Measurements from ENCODE around the gene FEM1B.

The FEM1B gene

GRCh38 chr15:68259883-68260282 is 17.7 kb upstream of the FEM1B start:
- no peak for DNase-seq (ENCODE audit: low read depth in 2 of 2)

- no peak for DNase-seq (ENCODE audit: low read depth in 2 of 2)
These were observed 16.3 kb upstream of the FEM1B start for GRCh38 chr15:68261241-68261640.

GRCh38 chr15:68261980-68262379 is 15.6 kb upstream of the FEM1B start:
- no peak for DNase-seq (ENCODE audit: low read depth in 2 of 2)

- no peak for DNase-seq (ENCODE audit: low read depth in 2 of 2)
These were observed 14.8 kb upstream of the FEM1B start for GRCh38 chr15:68262514-68263356.

- DNase-seq (ENCODE audit: low read depth in 2 of 2), result no peak
These were observed 13.3 kb upstream of the FEM1B start for GRCh38 chr15:68264282-68264681.

- DNase-seq (ENCODE audit: low read depth in 2 of 2), result no peak
These were observed 12.5 kb upstream of the FEM1B start for GRCh38 chr15:68265081-68265480.

- DNase-seq (ENCODE audit: low read depth in 2 of 2), result no peak
These were observed 11.9 kb upstream of the FEM1B start for GRCh38 chr15:68265674-68266073.

- DNase-seq (ENCODE audit: low read depth in 2 of 2), result no peak
These were observed 9.1 kb upstream of the FEM1B start for GRCh38 chr15:68268405-68268804.

- no peak for DNase-seq (ENCODE audit: low read depth in 2 of 2)
These were observed 5.6 kb upstream of the FEM1B start for GRCh38 chr15:68271854-68272471.

- DNase-seq (ENCODE audit: low read depth in 2 of 2), result no peak
These were observed 4.7 kb upstream of the FEM1B start for GRCh38 chr15:68272721-68273271.

- DNase-seq (ENCODE audit: low read depth in 2 of 2), result no peak
These were observed 3.2 kb upstream of the FEM1B start for GRCh38 chr15:68274201-68274848.

- no peak for DNase-seq (ENCODE audit: low read depth in 2 of 2)
These were observed 2.3 kb upstream of the FEM1B start for GRCh38 chr15:68275165-68275746.

GRCh38 chr15:68276668-68277067 is 877 bp upstream of the FEM1B start:
- no peak for DNase-seq (ENCODE audit: low read depth in 2 of 2)

GRCh38 chr15:68277131-68277602 is 378 bp upstream of the FEM1B start:
- no peak for DNase-seq (ENCODE audit: low read depth in 2 of 2)

- no peak for DNase-seq (ENCODE audit: low read depth in 2 of 2)
These were observed 725 bp downstream of the FEM1B start for GRCh38 chr15:68278345-68278594.

GRCh38 chr15:68278595-68279405 is 1.3 kb downstream of the FEM1B start:
- DNase-seq (ENCODE audit: low read depth in 2 of 2), result no peak

- no peak for DNase-seq (ENCODE audit: low read depth in 2 of 2)
These were observed 2.5 kb downstream of the FEM1B start for GRCh38 chr15:68279779-68280753.

GRCh38 chr15:68281008-68281407 is 3.5 kb downstream of the FEM1B start:
- no peak for DNase-seq (ENCODE audit: low read depth in 2 of 2)

- DNase-seq (ENCODE audit: low read depth in 2 of 2), result no peak
These were observed 5.9 kb downstream of the FEM1B start for GRCh38 chr15:68283401-68283800.

- no peak for DNase-seq (ENCODE audit: low read depth in 2 of 2)
These were observed 7.2 kb downstream of the FEM1B start for GRCh38 chr15:68284616-68285258.

Data from stimulated activated CD8-positive, alpha-beta memory T cell treated with anti-CD3 and anti-CD28 coated beads, Interleukin-15, amount 100 ng/mL, for 4 hours (primary cell).